Measurements from ENCODE around the gene DNAI7.

- TF ChIP-seq HDAC2 (IDR thresholded peaks at IDR 0.05), result no peak
- TF ChIP-seq CTCF (IDR thresholded peaks at IDR 0.05), result no peak
- TF ChIP-seq JUN (IDR thresholded peaks at IDR 0.05), result no peak
These were observed 87.0 kb downstream of the DNAI7 start for GRCh38 chr12:25107920-25108319.

Data from A549 (cell line).